ENCODE data around the gene BMERB1.
"Not testable (repeated sequence)": the region's sequence is repeated elsewhere in the genome, so short reads cannot be mapped to it uniquely, and the experiment has no call there.

- TF ChIP-seq CTCF, POLR2A (IDR thresholded peaks at IDR 0.05): not testable (repeated sequence)
Observed at GRCh38 chr16:15389916-15390315, 44.5 kb upstream of the BMERB1 start.
